Gastroesophageal sphincter (tissue), 4 donors: ENCODE data around the gene PDE1A. TPM values are rescaled to one million over a fixed set of nuclear protein-coding genes. Genes with fewer than 3 reads are reported as not detected.

ENCODE experiments used
- ATAC-seq: fragments of 150-250 bp; one replicate; pipeline ENCODE4 v1.9.1; 2016; ENCODE audit warnings: mild to moderate bottlenecking, moderate library complexity
- H3K27ac ChIP-seq, 4 donors: fragments of 200-600 bp; sonication (generic) in 3 of 4; 1 replicate in 3 of 4; 2 replicates in 1 of 4; pipeline ENCODE4 v1.5.1; 2016 to 2019
- H3K27me3 ChIP-seq: fragments of 200-600 bp; sonication (generic); one replicate; pipeline ENCODE4 v1.5.1; 2019
- H3K36me3 ChIP-seq, 2 donors: fragments of 200-600 bp; sonication (generic); one replicate each; pipeline ENCODE4 v1.5.1; 2019; ENCODE audit warnings: control low read depth in 1 of 2
- H3K4me1 ChIP-seq, 3 donors: fragments of 200-600 bp; sonication (generic); 1 replicate in 2 of 3; 2 replicates in 1 of 3; pipeline ENCODE4 v1.5.1; 2016 to 2019; ENCODE audit warnings: control low read depth in 2 of 3
- H3K4me3 ChIP-seq, 2 donors: fragments of 200-600 bp; sonication (generic); one replicate each; pipeline ENCODE4 v1.5.1; 2019; ENCODE audit warnings: mild to moderate bottlenecking in 1 of 2, moderate library complexity in 1 of 2
- H3K9me3 ChIP-seq, 3 donors: fragments of 200-600 bp; sonication (generic); one replicate each; pipeline ENCODE4 v1.5.1; 2017 to 2019; ENCODE audit warnings: control low read depth in 2 of 3
- CTCF ChIP-seq, 4 experiments: fragments of 200-600 bp in 2 of 4; fragments of 450-650 bp in 2 of 4; sonication (generic) in 1 of 4; IDR thresholded peaks; one replicate each; pipeline ENCODE4 v1.5.1; 2017 to 2019; ENCODE audit warnings: antibody characterized with exemption in 4 of 4, mild to moderate bottlenecking in 2 of 4, moderate library complexity in 2 of 4
- EP300 ChIP-seq: sonication (generic); formaldehyde crosslinking; IDR thresholded peaks from one replicate; pipeline ENCODE4 v1.6.1; 2017; ENCODE audit warnings: antibody characterized with exemption, mild to moderate bottlenecking
- POLR2A ChIP-seq, 2 donors: fragments of 450-650 bp; IDR thresholded peaks; one replicate each; pipeline ENCODE4 v1.6.1; 2017; ENCODE audit warnings: antibody characterized with exemption in 2 of 2, mild to moderate bottlenecking in 2 of 2, moderate library complexity in 1 of 2
- POLR2AphosphoS5 ChIP-seq: sonication (generic); formaldehyde crosslinking; IDR thresholded peaks from one replicate; pipeline ENCODE4 v1.6.1; 2017; ENCODE audit warnings: antibody characterized with exemption
- WGBS, 2 donors: methylation state at CpG; one replicate each; pipeline ENCODE4 v1.1.5; 2018; ENCODE audit warnings: low coverage in 1 of 2; 5-methylcytosine and 5-hydroxymethylcytosine counted together
- total RNA-seq, 4 donors: library from RNA; depleted of rRNA; stranded (reverse); fragments of >200 nt; gene quantifications; one replicate each; pipeline ENCODE4 v1.1.0, GENCODE V29; 2016

Gene PDE1A
- total RNA-seq, 4 donors from 2014 or later = 7.2 to 17.2 (median 11.8) TPM

- H3K4me1 ChIP-seq = no peaks in the 10 kb centered on the region
- no peaks in the 10 kb centered on the region for H3K36me3 ChIP-seq
- H3K27ac ChIP-seq = no peak overlapping the region
- H3K4me3 ChIP-seq = no peak overlapping the region
- H3K27me3 ChIP-seq = no peaks in the 10 kb centered on the region
- ATAC-seq = peak; percentile 46
- TF ChIP-seq EP300 (no peak), POLR2AphosphoS5 (no peak), POLR2A (IDR thresholded peaks at IDR 0.05) (no peak), CTCF (IDR thresholded peaks at IDR 0.05) (no peak)
- H3K9me3 ChIP-seq = no peaks in the 10 kb centered on the region
- 80 to 100% methylated on average over 1 of the region's 1 CpG for WGBS, 2 donors
Measured at GRCh38 chr2:182241936-182242335, 184.9 kb downstream of the PDE1A start.

- 38 to 40% methylated on average over 4 to 5 of the region's 5 CpGs for WGBS, 2 donors
- TF ChIP-seq POLR2A (IDR thresholded peaks at IDR 0.05) (no peak), POLR2AphosphoS5 (no peak), EP300 (no peak), CTCF (IDR thresholded peaks at IDR 0.05) (peak in 2 of 4 experiments; percentile 15 to 43)
Measured at GRCh38 chr2:182240862-182241371, 185.9 kb downstream of the PDE1A start.

GRCh38 chr2:182230561-182230960 lies 196.3 kb downstream of the PDE1A start:
- no peak for ATAC-seq
- Histone ChIP-seq H3K9me3 (no peaks in the 10 kb centered on the region), H3K27ac (no peak overlapping the region), H3K4me3 (no peak overlapping the region), H3K36me3 (no peaks in the 10 kb centered on the region), H3K4me1 (no peaks in the 10 kb centered on the region), H3K27me3 (no peaks in the 10 kb centered on the region)
- TF ChIP-seq POLR2AphosphoS5 = no peak
- no peak for TF ChIP-seq POLR2A (IDR thresholded peaks at IDR 0.05)
- no peak for TF ChIP-seq EP300
- TF ChIP-seq CTCF (IDR thresholded peaks at IDR 0.05) = no peak

More at GRCh38 chr2:182240862-182241371, 185.9 kb downstream of the PDE1A start:
- Histone ChIP-seq H3K27me3 (no peaks in the 10 kb centered on the region), H3K4me1 (no peaks in the 10 kb centered on the region), H3K27ac (no peak overlapping the region), H3K9me3 (no peaks in the 10 kb centered on the region), H3K36me3 (no peaks in the 10 kb centered on the region), H3K4me3 (no peak overlapping the region)
- ATAC-seq = peak; percentile 53

GRCh38 chr2:182229297-182229696 lies 197.5 kb downstream of the PDE1A start:
- TF ChIP-seq CTCF (IDR thresholded peaks at IDR 0.05) (no peak), EP300 (no peak), POLR2AphosphoS5 (no peak), POLR2A (IDR thresholded peaks at IDR 0.05) (no peak)
- Histone ChIP-seq H3K9me3 (no peaks in the 10 kb centered on the region), H3K4me1 (no peaks in the 10 kb centered on the region), H3K36me3 (no peaks in the 10 kb centered on the region), H3K27me3 (no peaks in the 10 kb centered on the region), H3K27ac (no peak overlapping the region), H3K4me3 (no peak overlapping the region)
- no peak for ATAC-seq
- 54 to 67% methylated on average over 2 of the region's 2 CpGs for WGBS, 2 donors

GRCh38 chr2:182228741-182229140 lies 198.1 kb downstream of the PDE1A start:
- no peak for ATAC-seq
- no peaks in the 10 kb centered on the region for H3K27me3 ChIP-seq
- H3K4me3 ChIP-seq = no peak overlapping the region
- 52 to 60% methylated on average over 2 of the region's 2 CpGs for WGBS, 2 donors
- no peaks in the 10 kb centered on the region for H3K36me3 ChIP-seq
- H3K27ac ChIP-seq = no peak overlapping the region
- H3K9me3 ChIP-seq = no peaks in the 10 kb centered on the region
- TF ChIP-seq POLR2A (IDR thresholded peaks at IDR 0.05) = no peak
- no peak for TF ChIP-seq EP300
- TF ChIP-seq CTCF (IDR thresholded peaks at IDR 0.05) = no peak
- no peak for TF ChIP-seq POLR2AphosphoS5
- H3K4me1 ChIP-seq = no peaks in the 10 kb centered on the region
